Karpas-422 (cell line): Measurements from ENCODE around the gene B4GALT1. TPM values are rescaled to one million over a fixed set of nuclear protein-coding genes. Genes with fewer than 3 reads are reported as not detected.

Source experiments
- DNase-seq: peaks from one replicate; pipeline ENCODE4 v3.0.0-alpha.2; 2015
- H2AFZ ChIP-seq: fragments of 200-600 bp; sonication (generic); 2 replicates; pipeline ENCODE4 v1.6.1; 2014; ENCODE audit warnings: antibody characterized with exemption, low read length, mixed read lengths
- H3K27ac ChIP-seq: fragments of 200-600 bp; sonication (generic); 2 replicates; pipeline ENCODE4 v1.5.1; 2014; ENCODE audit warnings: mild to moderate bottlenecking, low read length, moderate library complexity
- H3K27me3 ChIP-seq: fragments of 200-600 bp; sonication (generic); 2 replicates; pipeline ENCODE4 v1.6.1; 2014; ENCODE audit warnings: low read length, mixed read lengths
- H3K36me3 ChIP-seq: fragments of 200-600 bp; sonication (generic); 2 replicates; pipeline ENCODE4 v1.6.1; 2014; ENCODE audit warnings: low read length, mixed read lengths; ENCODE audit not compliant: insufficient read depth
- H3K4me1 ChIP-seq: fragments of 200-600 bp; sonication (generic); 2 replicates; pipeline ENCODE4 v1.6.1; 2014; ENCODE audit warnings: mild to moderate bottlenecking, low read length, mixed read lengths
- H3K4me2 ChIP-seq: fragments of 200-600 bp; sonication (generic); 2 replicates; pipeline ENCODE4 v1.6.1; 2014; ENCODE audit warnings: low read length, low read depth, mild to moderate bottlenecking; ENCODE audit not compliant: poor library complexity, severe bottlenecking
- H3K4me3 ChIP-seq: fragments of 200-600 bp; sonication (generic); 2 replicates; pipeline ENCODE4 v1.5.1; 2014; ENCODE audit warnings: mild to moderate bottlenecking, antibody characterized with exemption, low read length, mixed read lengths
- H3K79me2 ChIP-seq: fragments of 200-600 bp; sonication (generic); 2 replicates; pipeline ENCODE4 v1.6.1; 2014; ENCODE audit warnings: mild to moderate bottlenecking, low read length, mixed read lengths
- H3K9ac ChIP-seq: fragments of 200-600 bp; sonication (generic); 2 replicates; pipeline ENCODE4 v1.6.0; 2014; ENCODE audit warnings: low read length
- H3K9me2 ChIP-seq: fragments of 200-600 bp; sonication (generic), shearing (Covaris generic); replicated peaks from 2 replicates; pipeline ENCODE4 v1.6.0; 2014; ENCODE audit warnings: mild to moderate bottlenecking, low read length, moderate library complexity; ENCODE audit not compliant: insufficient read depth
- H3K9me3 ChIP-seq: fragments of 300-700, 200-600 bp; sonication (generic); 2 replicates; pipeline ENCODE4 v1.6.1; 2014; ENCODE audit warnings: low read length, mixed read lengths
- H4K20me1 ChIP-seq: fragments of 200-600 bp; sonication (generic); 2 replicates; pipeline ENCODE4 v1.6.1; 2014; ENCODE audit warnings: mild to moderate bottlenecking, antibody characterized with exemption, low read length, low read depth; ENCODE audit not compliant: insufficient read depth
- total RNA-seq: library from RNA; depleted of rRNA; stranded (reverse); fragments of >200 nt; shearing (Covaris generic); gene quantifications from 2 replicates; pipeline ENCODE4 v1.2.3, GENCODE V29; 2014; ENCODE audit warnings: low replicate concordance

Gene B4GALT1
- total RNA-seq, 1 experiment from 2014 or later = 6.9 TPM

DNA sequence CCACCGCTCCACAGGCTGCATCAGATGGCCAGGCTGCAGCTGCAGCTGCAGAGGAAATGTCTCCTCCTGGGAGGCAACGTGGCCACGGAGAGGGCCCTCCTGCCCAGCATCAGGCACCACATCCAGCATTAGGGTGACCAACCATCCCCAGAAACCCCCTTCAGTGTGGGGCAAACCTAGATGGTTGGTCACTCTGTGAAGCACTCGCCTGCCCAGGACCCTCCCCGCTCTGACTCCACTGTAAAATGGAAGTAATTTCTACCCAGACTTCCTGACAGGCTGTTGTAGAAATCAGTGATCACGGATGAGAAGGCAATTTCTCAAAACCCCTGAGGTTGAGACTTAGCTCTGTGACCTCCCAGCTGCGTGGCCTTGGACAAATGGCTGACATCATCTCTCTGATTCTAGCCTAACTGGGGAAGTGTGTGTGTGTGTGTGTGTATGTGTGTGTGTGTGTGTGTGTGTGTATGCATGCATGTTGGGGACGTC, 31.6 kb downstream of the B4GALT1 start:
- Histone ChIP-seq H3K79me2 (no peaks in the 10 kb centered on the region), H3K4me1 (no peaks in the 10 kb centered on the region), H3K9me3 (no peaks in the 10 kb centered on the region), H4K20me1 (peaks cover 20% of the 10 kb centered on the region; the same call in 1 of the 2 replicates), H3K4me2 (no peak overlapping the region), H3K27ac (no peak overlapping the region), H3K9ac (no peak overlapping the region), H2AFZ (no peak overlapping the region), H3K4me3 (no peak overlapping the region), H3K27me3 (no peaks in the 10 kb centered on the region), H3K9me2 (no peaks in the 10 kb centered on the region), H3K36me3 (no peaks in the 10 kb centered on the region)
- no peak for DNase-seq

DNA sequence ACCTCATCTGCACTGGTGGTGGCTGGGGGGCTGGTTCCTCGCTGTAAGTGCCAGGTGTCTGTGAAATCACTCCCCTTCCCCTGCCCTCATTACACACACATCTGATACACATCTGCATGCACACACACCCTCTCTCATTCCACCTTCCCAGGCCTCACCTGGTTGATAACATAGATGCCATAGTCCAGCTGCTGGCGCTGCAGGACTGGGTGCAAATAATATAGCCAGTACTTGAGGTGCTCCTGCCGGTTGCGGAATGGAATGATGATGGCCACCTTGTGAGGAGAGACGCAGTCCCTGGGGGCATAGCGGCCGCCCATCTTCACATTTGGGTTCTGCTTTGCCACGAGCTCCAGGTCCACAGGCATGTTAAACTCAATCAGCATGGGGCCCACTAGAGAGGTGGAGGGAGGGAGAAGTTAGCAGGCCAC, 32.1 kb downstream of the B4GALT1 start:
- Histone ChIP-seq H3K4me1 (no peaks in the 10 kb centered on the region), H3K27me3 (no peaks in the 10 kb centered on the region), H2AFZ (no peak overlapping the region), H4K20me1 (peaks cover 19% of the 10 kb centered on the region; the same call in 1 of the 2 replicates), H3K9me2 (no peaks in the 10 kb centered on the region), H3K4me2 (no peak overlapping the region), H3K4me3 (no peak overlapping the region), H3K27ac (no peak overlapping the region), H3K36me3 (no peaks in the 10 kb centered on the region), H3K79me2 (no peaks in the 10 kb centered on the region), H3K9ac (no peak overlapping the region), H3K9me3 (no peaks in the 10 kb centered on the region)
- no peak for DNase-seq

DNA sequence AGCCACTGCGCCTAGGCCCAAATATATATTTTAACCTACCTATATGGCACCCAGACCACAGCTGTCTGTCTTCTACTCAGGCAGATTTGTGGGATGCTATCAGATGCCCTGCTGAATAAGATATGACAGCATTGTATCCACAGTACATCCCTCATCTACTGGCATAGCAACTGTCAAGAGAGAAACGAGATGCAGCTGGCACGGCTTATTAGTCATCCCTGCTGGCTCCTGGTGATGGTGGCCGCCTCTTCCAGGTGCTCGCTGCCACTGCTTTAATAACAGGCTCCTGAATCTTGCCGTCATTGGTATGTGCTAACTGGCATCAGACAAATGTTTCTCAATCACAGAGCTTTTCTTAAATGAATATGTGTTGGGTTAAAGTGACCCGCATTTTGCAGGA, 34.0 kb downstream of the B4GALT1 start:
- no peak for DNase-seq
- H3K4me1 ChIP-seq = no peaks in the 10 kb centered on the region
- H3K27me3 ChIP-seq = no peaks in the 10 kb centered on the region
- H3K4me3 ChIP-seq = no peak overlapping the region
- peaks cover 8% of the 10 kb centered on the region; the same call in 1 of the 2 replicates for H4K20me1 ChIP-seq
- no peaks in the 10 kb centered on the region for H3K36me3 ChIP-seq
- H2AFZ ChIP-seq = no peak overlapping the region
- no peaks in the 10 kb centered on the region for H3K9me2 ChIP-seq
- H3K4me2 ChIP-seq = no peak overlapping the region
- H3K9me3 ChIP-seq = no peaks in the 10 kb centered on the region
- no peak overlapping the region for H3K27ac ChIP-seq
- H3K79me2 ChIP-seq = no peaks in the 10 kb centered on the region
- H3K9ac ChIP-seq = no peak overlapping the region

DNA sequence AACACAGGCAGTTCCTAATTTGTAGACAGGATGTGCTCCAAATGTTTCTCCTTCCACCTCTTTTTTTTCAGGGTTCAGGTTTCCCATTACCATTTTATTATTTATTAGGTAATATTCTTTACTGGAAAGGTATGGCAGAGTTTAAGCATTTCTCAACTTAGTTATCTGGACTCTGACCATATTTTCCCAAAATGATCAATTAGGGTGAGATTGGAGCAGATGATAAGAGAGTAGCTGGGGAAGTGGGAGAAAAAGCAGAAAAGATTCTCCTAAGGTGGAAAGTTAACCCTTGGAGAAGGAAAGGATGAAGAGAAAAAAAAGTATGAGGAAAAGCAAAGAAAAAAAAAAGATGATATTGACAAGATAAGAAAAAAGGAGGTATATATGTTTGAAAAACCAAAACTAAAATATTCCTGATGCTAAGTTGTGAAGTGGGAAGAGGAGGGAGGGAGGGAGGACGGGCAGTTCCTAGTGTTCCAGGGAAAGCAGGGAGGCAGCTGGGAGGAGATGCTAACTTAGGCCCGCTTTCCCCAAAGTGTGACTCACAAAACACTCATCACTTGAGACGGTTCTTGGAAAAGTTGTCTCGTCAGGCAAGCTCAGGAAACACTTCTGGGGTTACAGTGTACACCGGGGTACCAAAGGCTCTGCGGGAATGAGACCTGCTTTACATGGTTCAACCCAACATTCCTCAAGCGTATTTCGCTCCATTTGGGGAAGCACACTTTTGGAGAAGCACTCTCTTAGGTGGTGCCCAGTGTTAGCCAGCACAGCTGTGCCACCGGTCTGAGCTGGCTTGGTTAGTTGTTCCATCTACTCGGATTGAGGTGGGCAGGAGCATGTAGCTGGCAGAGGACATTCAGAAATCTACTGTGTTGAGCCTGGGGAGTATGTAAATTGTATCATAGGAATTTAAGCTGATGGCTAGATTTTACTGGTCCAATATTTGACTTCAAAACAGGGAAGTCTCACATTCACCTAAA, 35.1 kb downstream of the B4GALT1 start:
- no peaks in the 10 kb centered on the region for H3K4me1 ChIP-seq
- no peak overlapping the region for H2AFZ ChIP-seq
- 0 out of 2 replicates have a peak, but pooled peaks cover 3% of the 10 kb centered on the region for H4K20me1 ChIP-seq
- no peaks in the 10 kb centered on the region for H3K36me3 ChIP-seq
- H3K9me3 ChIP-seq = no peaks in the 10 kb centered on the region
- no peak overlapping the region for H3K4me3 ChIP-seq
- no peak overlapping the region for H3K27ac ChIP-seq
- H3K9me2 ChIP-seq = no peaks in the 10 kb centered on the region
- no peak overlapping the region for H3K9ac ChIP-seq
- no peaks in the 10 kb centered on the region for H3K27me3 ChIP-seq
- no peak for DNase-seq
- no peaks in the 10 kb centered on the region for H3K79me2 ChIP-seq
- H3K4me2 ChIP-seq = no peak overlapping the region

DNA sequence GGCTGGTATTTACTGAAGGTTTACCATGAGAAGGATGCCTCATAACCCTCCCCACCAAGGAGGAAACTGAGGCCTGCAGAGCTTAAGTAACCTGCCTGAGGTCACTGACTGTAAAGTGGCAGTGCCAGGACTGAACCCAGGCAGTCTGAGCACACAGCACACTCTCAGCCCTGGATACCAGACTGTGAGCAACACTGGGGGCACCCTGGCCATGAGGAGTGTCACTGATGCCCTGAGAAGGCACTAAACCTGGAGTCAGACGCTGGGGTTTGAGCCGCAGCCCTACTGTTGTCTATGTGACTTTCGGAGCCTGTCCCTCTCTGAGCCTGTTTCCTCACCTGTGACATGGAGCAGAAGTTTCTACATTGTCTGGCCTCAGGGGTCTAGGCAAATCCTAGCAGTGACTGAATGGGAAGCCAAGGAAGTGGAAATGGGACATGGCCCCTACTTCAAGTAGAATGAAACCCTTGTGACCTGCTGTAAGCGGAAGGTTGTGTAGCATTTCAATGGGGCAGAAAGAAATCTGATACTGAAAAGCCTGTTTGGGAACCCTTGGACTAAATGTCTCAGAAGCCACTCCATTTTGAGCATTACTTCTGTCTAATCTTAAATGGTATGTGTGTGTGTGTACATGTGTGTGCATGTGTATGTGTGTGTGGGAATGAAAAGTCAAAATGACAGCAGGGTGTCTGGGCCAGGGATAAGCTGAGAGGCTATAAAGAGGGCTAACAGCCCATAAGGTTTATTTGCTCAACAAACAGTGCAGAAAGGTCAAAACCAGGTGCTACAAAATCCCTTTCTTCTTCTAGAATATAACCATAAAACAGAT, 36.0 kb downstream of the B4GALT1 start:
- Histone ChIP-seq H3K79me2 (no peaks in the 10 kb centered on the region), H3K9me2 (no peaks in the 10 kb centered on the region), H3K27ac (no peak overlapping the region), H3K4me2 (no peak overlapping the region), H3K36me3 (no peaks in the 10 kb centered on the region), H4K20me1 (0 out of 2 replicates have a peak, but pooled peaks cover 3% of the 10 kb centered on the region), H3K9ac (no peak overlapping the region), H3K4me3 (no peak overlapping the region), H3K9me3 (no peaks in the 10 kb centered on the region), H3K27me3 (no peaks in the 10 kb centered on the region), H2AFZ (no peak overlapping the region), H3K4me1 (no peaks in the 10 kb centered on the region)
- DNase-seq = no peak

DNA sequence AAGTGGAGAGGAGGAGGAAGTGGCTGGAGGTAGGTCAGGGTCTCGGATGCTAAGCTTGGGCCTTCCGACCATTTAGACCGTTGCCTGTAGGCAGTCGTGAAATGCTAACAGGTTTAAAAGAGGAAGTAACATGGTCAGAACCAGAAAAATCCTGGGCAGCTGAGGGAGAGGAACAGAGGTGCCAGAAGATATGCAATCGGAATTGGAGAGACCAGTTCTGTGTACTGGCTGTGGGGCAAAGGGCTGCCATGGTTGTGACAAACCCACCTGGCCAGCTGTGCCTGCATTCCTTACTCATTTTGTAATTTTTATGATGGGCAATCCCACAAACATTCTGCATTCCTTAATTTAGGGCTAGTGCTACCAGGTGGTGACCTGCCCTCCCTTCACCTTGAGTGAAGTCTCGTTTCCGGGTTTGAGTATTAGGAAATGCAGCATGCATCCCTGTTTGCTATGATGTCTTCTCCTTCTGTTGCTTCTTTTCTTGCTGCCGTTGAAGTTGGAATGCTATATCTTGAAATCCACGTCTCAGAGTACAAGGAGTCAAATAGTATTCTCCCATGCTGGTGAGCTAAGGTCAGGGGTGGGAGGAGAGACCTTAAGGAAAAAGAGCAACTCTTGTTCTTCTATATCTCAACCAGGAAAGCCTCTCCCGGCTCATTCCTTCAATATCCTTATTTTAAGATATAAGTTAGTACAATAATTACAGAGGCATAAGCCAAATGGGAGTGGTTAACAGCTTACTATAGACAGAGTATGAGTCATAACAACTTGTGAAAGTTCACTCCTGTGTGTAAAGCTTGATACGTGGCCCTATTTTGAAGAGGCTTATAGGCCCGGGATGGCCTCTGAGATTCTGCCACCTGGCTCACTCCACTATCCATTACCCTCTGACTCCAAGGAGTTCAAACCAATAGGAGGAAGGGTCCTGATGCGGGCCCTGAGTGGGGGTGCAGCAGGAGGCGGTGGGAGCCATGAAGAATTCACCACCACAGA, 37.0 kb downstream of the B4GALT1 start:
- H3K36me3 ChIP-seq = no peaks in the 10 kb centered on the region
- no peaks in the 10 kb centered on the region for H3K79me2 ChIP-seq
- 0 out of 2 replicates have a peak, but pooled peaks cover 3% of the 10 kb centered on the region for H4K20me1 ChIP-seq
- H3K4me3 ChIP-seq = no peak overlapping the region
- H3K4me1 ChIP-seq = no peaks in the 10 kb centered on the region
- H3K27me3 ChIP-seq = no peaks in the 10 kb centered on the region
- H2AFZ ChIP-seq = no peak overlapping the region
- H3K27ac ChIP-seq = no peak overlapping the region
- no peak overlapping the region for H3K4me2 ChIP-seq
- no peak overlapping the region for H3K9ac ChIP-seq
- no peak for DNase-seq
- no peaks in the 10 kb centered on the region for H3K9me2 ChIP-seq
- no peaks in the 10 kb centered on the region for H3K9me3 ChIP-seq

DNA sequence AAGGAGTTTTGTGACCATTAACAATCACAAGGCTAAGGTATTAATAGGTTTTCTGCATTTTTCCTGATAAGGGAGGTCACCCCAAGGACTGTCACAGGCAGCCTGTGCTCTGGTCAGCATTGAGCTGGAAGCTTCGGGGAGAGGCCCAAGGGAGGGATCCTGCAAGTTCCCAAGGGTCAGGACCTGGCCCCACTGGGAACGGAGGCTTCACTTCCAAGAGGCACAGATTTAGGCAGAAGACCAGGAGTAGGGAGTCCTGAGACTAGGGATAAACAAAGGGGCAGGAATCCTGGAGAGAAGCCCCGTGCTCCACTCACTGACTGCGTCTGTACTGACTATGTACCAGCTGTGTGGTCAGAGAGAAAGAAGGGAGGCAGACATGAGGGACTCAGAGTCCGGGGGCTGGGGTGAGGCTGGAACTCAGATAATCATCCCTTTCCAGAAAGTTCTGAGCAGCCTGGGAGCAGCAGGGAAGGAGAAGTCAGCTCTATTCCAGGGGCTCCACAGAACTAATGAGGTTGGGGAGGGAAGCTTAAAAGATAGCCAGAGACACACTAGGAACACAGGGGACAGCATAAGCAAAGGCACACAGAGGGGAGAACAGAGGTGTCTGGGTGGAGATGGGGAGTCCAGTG, 37.8 kb downstream of the B4GALT1 start:
- Histone ChIP-seq H3K36me3 (no peaks in the 10 kb centered on the region), H4K20me1 (0 out of 2 replicates have a peak, but pooled peaks cover 3% of the 10 kb centered on the region), H3K9me2 (no peaks in the 10 kb centered on the region), H3K4me1 (no peaks in the 10 kb centered on the region), H3K79me2 (no peaks in the 10 kb centered on the region), H3K9ac (no peak overlapping the region), H3K4me3 (no peak overlapping the region), H2AFZ (no peak overlapping the region), H3K9me3 (no peaks in the 10 kb centered on the region), H3K27ac (no peak overlapping the region), H3K4me2 (no peak overlapping the region), H3K27me3 (no peaks in the 10 kb centered on the region)
- DNase-seq = no peak
